Activated T-cell treated with anti-CD3 and anti-CD28 coated beads, Interleukin-2, amount 50 U/mL, for 1 hour (primary cell): ENCODE results near the gene MRPS35.
A peak's percentile ranks its signal among the peaks of the same experiment; 100 is the strongest.
"Not testable (repeated sequence)": the region's sequence is repeated elsewhere in the genome, so short reads cannot be mapped to it uniquely, and the experiment has no call there.

ENCODE experiments used
- DNase-seq: peaks from one replicate; pipeline ENCODE4 v3.0.0-alpha.2; 2020

The MRPS35 gene

DNA sequence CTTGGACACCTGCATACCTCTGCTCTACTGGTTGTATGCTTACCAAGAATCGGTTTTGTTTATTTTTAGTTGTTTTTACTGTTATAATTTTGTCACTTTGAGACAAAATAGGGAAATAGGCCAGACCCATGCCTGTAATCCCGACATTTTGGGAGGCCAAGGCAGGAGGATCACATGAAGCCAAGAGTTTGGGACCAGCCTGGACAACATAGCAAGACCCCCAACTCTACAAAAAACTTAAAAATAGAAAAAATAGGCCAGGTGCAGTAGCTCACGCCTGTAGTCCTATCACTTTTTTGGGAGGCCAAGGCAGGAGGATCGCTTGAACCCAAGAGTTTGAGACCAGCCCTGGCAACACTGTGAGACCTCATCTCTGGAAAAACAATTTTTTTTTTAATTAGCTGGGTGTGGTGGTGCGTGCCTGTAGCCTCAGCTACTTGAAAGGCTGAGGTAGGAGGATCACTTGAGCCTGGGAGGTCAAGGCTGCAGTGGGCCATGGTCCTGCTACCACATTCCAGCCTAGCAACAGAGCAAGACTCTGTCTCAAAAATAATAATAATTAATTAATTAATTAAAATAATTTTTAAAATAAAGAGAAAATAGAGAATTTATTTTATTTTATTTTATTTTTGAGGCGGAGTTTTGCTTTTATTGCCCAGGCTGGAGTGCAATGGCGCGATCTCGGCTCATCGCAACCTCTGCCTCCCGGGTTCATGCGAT lies 1.3 kb upstream of the MRPS35 start:
- DNase-seq, result no peak

DNA sequence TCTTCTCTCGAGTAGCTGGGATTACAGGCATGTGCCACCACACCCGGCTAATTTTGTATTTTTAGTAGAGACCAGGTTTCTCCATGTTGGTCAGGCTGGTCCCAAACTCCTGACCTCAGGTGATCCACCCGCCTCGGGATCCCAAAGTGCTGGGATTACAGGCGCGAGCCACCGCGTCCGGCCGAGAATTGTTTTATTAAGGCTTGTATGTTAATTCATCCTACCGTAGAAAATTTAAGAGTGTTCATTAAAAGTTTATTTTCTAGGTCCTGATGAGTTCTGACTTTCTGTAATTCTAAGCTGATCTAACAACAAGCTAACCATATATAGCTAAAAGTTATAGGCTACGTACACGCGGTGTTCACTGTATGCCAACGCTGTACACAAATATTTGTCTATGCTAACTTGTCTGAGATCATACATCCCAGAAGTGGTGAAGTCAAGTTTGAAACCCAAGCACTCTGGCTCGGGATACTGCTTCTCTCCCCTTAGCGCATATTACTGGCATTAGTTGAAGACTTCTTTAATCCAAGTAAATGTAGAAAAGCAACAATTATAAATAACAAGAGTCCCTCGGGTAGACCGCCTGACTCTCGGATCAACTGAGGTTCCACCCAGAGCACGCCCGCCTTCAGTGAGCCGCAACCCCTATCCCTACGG lies 570 bp upstream of the MRPS35 start:
- DNase-seq, result no peak

- no peak for DNase-seq
These were observed 668 bp downstream of the MRPS35 start for GRCh38 chr12:27711317-27711682.

DNA sequence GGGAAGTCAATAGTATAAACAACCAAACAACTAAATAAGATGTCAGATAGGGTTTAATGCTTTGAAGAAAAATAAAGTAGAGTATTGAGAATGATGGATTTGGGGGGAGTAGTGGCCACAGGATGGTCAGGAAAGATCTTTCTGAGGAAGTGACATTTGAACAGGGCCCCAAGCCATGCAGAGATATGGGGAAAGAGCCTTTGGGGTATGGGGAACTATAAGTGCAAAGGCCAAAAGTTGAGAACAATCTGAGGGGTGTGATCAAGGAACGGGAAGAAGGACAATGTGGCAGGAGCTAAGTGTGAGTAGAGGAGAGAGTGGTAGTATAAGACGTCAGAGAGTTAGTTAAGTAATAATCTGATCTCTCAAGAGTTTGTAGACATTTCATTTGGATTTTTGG lies 1.3 kb downstream of the MRPS35 start:
- no peak for DNase-seq

DNA sequence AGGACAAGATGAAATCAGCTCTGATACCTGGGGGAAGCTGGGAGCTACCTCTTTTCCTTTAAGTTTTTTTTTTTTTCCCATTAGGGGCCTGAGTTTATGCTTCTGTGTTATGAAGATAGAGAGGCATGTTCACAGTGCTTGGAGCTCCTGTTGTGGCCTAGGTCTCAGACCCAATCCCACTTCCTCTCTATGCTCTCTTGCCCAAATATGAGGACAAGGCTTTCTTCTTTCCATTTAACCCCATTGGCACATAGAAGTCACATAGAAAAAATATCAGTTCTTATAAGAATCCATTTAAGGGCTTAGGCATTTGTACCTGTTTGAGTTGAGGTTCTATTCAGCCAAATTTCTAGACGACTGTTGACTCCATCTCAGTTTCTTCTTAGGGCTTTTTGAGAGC lies 12.6 kb downstream of the MRPS35 start:
- no peak for DNase-seq

GRCh38 chr12:27730097-27730588 lies 19.5 kb downstream of the MRPS35 start:
- no peak for DNase-seq

- DNase-seq, result no peak
These were observed 21.6 kb downstream of the MRPS35 start for GRCh38 chr12:27732281-27732680.

GRCh38 chr12:27733052-27733656 lies 22.5 kb downstream of the MRPS35 start:
- peak; percentile 39 for DNase-seq

DNA sequence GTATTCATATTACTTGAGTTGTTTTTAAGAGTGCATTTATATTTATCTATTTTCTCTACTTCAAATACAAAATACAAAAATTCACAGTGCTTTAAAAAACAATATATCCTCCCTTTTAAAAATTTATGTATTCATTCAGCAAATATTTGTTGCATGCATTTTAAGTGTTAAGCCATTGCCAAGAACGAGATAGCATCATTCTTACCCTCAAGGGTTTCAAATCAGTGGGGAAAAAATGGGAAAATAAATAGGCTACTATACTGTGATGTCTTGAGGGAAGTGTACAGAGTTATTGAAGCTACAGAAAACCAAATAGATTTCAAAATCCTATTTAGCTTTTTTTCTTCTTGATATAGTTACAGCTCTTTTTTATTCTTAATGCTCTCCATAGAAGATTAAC lies 23.2 kb downstream of the MRPS35 start:
- DNase-seq, result no peak

- DNase-seq, result not testable (repeated sequence)
These were observed 23.7 kb downstream of the MRPS35 start for GRCh38 chr12:27734321-27734720.

- no peak for DNase-seq
These were observed 33.0 kb downstream of the MRPS35 start for GRCh38 chr12:27743601-27744000.

DNA sequence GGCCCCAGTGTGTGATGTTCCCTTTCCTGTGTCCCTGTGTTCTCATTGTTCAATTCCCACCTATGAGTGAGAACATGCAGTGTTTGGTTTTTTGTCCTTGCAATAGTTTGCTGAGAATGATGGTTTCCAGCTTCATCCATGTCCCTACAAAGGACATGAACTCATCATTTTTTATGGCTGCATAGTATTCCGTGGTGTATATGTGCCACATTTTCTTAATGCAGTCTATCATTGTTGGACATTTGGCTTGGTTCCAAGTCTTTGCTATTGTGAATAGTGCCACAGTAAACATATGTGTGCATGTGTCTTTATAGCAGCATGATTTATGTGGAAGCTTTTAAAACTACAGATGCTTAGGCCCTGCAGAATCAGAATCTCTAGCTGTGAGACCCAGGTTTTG lies 35.1 kb downstream of the MRPS35 start:
- DNase-seq, result not testable (repeated sequence)

DNA sequence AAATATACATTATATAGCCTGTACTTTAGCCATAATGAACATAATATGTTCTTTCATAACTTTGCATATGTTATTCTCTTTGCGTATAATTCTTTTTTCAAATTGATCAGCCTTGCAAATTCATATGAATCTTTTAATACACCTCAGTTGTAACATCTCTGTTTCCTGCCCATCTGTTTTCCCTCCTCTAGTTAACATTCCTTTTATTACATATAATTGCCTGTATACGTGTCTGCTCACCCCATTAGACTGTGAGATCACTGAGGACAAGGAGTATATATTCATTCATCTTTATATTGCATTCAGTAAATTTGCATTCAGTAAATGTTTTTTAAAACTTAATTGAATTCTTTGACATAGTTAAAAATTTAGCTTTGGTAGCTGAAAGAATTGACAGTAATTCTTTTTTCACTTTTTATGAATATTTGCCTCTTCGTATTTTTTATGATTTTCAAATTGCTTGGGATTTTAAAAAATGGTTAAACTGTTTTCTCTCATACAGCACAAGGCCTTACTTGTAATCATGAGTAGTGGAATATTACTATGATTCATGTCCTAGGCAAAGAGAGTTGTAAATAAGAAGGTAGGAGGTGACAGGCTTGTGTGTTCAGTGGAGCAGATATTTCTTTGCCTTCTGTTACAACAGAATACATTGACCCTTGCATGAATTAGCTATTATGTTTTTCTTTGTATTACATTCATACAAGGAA lies 36.6 kb downstream of the MRPS35 start:
- no peak for DNase-seq

GRCh38 chr12:27751386-27752047 lies 40.9 kb downstream of the MRPS35 start:
- DNase-seq, result no peak

DNA sequence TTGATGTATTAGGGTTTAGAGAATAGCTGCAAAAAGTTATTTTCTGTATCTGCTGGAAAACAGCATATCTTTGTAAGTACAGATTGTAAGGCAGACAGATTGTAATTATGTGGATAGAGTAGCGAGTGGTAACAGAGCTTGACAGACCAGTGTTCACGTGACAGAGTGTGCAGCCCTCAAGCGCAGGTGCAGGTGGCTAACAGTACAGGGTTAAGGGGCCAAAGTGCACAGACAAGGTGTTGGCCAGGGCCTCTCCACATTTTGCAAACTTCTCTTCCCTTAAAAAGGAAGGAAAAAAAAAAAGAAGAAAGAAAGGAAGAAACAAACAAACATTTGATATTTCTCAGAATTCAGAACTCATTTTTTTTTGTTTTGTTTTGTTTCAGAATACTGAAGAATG lies 44.2 kb downstream of the MRPS35 start:
- DNase-seq, result no peak

DNA sequence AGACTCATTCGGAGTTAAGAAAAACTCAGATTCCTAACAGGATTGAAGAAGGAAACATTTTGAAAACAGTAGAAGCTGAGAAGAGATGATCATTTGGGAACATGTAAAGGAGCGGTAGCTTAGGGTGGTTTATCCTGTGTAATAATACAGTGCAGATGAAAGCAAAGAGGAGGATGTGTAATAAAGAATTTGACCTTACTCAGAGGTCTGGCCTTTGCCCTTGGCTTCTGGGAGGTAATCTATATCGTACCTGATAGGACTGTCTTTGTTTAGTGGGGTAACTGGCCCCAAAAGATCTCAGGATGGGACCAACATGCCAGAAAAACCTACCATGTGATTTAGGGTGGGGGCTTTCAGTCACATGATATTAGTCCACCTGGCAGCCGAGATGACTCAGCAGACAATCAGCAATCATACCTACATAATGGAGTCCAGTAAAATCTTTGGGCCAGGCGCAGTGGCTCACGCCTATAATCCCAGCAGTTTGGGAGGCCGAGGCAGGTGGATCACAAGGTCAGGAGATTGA lies 46.1 kb downstream of the MRPS35 start:
- no peak for DNase-seq

DNA sequence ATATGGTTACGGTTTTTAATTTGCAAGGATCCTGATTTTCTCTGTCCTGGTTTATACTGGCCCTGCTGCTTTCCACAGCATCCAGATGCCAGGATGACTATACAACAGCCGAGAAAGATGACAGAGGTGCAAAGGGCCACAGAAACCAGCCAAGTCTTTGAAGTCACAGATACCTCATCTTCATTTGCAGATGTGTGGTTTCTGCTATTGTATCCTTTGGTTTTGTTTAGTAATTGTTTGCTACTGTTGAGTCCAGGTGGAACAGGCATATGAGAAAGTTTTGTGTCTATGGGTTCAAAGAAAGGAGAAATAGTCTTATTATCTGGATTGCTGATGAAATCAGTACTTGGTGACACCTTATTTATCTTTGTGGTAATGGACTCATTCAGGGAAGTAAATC lies 52.1 kb downstream of the MRPS35 start:
- DNase-seq, result no peak

GRCh38 chr12:27766587-27766986 lies 56.0 kb downstream of the MRPS35 start:
- DNase-seq, result no peak

GRCh38 chr12:27769142-27769673 lies 58.6 kb downstream of the MRPS35 start:
- DNase-seq, result no peak

GRCh38 chr12:27771481-27772327 lies 61.1 kb downstream of the MRPS35 start:
- DNase-seq, result no peak

- DNase-seq, result no peak
These were observed 61.9 kb downstream of the MRPS35 start for GRCh38 chr12:27772328-27773049.
